HFF-Myc (cell line): ENCODE results near the gene PARD3.

Source experiments
- DNase-seq: peaks from one replicate; pipeline ENCODE4 v3.0.0-alpha.2; 2011; ENCODE audit warnings: low read depth; ENCODE audit errors: extremely low read depth
- H3K4me3 ChIP-seq: replicated peaks from 2 replicates; pipeline ENCODE4 v1.5.1; 2011; ENCODE audit warnings: low read depth, mild to moderate bottlenecking, control low read depth, low read length
- CTCF ChIP-seq: IDR thresholded peaks from 2 replicates; pipeline ENCODE4 v1.5.1; 2012; ENCODE audit warnings: mild to moderate bottlenecking, low read depth, low read length, control low read depth; ENCODE audit errors: missing control alignments

The PARD3 gene

DNA sequence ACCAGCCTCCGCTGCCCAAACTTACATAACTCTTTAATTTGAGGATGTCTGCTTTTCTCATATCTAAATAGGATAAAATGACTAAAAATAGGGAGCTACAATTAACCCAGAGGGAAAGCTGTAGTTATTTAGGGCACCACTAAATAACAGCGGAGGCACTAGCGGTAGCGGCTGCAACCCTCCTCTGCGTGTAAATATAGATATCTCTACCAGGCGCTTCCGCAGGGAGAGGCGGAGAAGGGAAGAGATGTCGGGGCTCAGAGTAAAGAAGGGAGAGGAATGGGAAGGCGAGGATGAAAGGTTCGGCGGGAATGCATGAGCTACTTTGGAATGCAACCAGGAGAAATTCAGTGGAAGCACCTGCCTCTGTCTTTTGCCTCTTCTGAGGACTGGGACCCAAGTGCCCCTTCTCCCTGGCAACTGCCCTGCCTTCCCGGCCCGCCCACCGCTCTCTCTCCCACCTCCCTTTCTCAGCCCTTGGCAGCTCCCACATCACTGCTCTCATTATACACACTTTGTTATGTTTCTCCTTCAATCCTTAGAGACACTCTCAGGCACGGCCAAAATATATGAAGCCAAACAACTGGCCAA lies 698.3 kb downstream of the PARD3 start:
- no peak for TF ChIP-seq CTCF
- DNase-seq: no peak

GRCh38 chr10:34116220-34116641 lies 698.9 kb downstream of the PARD3 start:
- TF ChIP-seq CTCF: no peak
- H3K4me3 ChIP-seq: no peak overlapping the region
- DNase-seq: no peak

More for the DNA sequence above, 698.3 kb downstream of the PARD3 start:
- H3K4me3 ChIP-seq: no peak overlapping the region

DNA sequence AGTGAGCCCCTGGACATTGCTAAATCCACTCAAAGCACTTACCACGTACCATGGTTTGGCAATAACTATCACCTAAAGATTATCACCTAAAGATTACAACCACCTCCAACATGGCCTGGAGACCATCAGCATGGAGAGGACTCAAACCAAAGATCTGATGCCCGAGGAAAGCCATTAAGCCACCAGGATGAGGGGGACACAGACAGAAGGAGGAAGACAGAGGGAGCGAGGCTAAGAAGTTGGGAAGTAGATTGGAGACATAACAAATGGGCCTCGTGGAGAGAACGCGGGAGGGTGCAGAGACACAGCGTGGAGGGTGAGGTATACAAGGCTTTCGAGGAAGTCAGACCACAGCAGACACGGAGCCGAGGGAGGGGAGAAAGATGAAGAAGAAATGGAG lies 700.2 kb downstream of the PARD3 start:
- DNase-seq: no peak
- TF ChIP-seq CTCF: no peak
- no peak overlapping the region for H3K4me3 ChIP-seq

- no peak for DNase-seq
- no peak overlapping the region for H3K4me3 ChIP-seq
- no peak for TF ChIP-seq CTCF
Observed at GRCh38 chr10:34113504-34114225, 701.4 kb downstream of the PARD3 start.

GRCh38 chr10:34112171-34112782 lies 702.8 kb downstream of the PARD3 start:
- no peak overlapping the region for H3K4me3 ChIP-seq
- no peak for TF ChIP-seq CTCF
- DNase-seq: no peak

DNA sequence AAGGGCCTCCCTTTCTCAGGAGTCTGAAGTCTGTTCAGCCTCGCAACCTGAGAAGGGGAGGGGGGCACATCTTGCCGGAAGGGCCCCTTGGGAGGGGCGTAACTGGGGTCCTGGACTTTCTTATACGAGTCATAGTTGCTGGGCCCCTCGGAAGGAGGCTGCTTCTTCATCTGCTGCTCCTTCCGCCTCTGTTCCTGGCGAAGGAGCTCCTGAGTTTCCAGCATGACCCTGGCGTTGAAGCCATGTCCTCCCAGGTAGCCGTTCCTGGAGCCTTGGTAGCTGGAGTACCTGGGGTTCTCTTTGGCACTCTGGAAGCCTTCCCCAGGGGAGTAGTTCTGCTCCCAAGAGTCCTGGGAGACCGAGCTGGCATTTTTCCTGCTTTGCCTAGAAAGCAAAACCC lies 703.9 kb downstream of the PARD3 start:
- no peak for DNase-seq
- H3K4me3 ChIP-seq: no peak overlapping the region
- no peak for TF ChIP-seq CTCF
